Epithelial cell of proximal tubule (primary cell): ENCODE data around the gene TSPAN4. TPM values are rescaled to one million over a fixed set of nuclear protein-coding genes. Genes with fewer than 3 reads are reported as not detected.

Source experiments
- DNase-seq: peaks from one replicate; pipeline ENCODE4 v3.0.0-alpha.2; 2011; ENCODE audit warnings: low read depth
- H3K4me3 ChIP-seq: 2 replicates; pipeline ENCODE4 v1.5.1; 2011; ENCODE audit warnings: low read depth, mild to moderate bottlenecking, low read length
- total RNA-seq: library from RNA; depleted of rRNA; stranded (reverse); fragments of >200 nt; gene quantifications from 2 replicates; pipeline ENCODE4 v1.2.3, GENCODE V29; 2015
- TF ChIP-seq, protein P1 (sequence below): conservative IDR thresholded peaks from 2 replicates; pipeline ENCODE4 v1.5.1; 2012; ENCODE audit warnings: low read depth, mild to moderate bottlenecking, low read length

TSPAN4 gene
- total RNA-seq, 1 donor from 2014 or later: 118 TPM

DNA sequence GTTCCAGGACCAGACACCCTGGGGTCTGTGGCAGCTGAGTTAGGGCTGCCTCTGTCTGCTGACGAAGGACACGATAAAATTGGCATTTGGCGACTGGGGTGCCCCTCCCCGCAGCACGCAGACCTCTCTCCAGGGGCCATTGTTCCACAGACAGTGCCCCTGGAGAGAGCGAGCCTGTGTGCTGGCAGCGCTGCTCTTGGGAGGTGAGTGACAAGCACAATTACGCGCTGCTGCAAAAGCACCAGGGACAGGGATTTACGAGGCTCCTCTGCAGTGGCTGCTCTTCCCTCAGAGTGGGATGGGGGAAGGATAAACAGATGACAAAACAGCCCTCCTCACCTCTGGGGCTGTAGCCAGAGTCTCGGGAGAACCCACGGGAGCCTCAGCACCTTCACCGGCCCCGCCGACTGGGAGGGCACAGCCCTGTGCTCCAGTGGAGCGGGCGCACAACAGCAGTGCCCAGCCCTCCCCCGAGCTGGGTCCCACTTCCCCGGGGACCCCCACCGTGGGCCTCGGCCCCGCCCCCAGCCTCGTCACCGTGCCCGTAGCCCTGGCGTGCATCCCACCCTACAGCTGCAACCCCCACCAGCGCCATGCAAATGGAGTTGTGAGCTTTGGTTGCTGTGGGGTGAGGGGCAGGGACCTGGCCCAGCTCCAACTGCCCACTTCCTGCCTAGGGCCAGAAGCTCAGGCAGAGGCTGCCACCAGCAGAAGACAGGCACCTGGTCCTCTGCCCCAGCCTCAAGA is 48.3 kb downstream of the TSPAN4 start:
- TF ChIP-seq, protein P1, sequence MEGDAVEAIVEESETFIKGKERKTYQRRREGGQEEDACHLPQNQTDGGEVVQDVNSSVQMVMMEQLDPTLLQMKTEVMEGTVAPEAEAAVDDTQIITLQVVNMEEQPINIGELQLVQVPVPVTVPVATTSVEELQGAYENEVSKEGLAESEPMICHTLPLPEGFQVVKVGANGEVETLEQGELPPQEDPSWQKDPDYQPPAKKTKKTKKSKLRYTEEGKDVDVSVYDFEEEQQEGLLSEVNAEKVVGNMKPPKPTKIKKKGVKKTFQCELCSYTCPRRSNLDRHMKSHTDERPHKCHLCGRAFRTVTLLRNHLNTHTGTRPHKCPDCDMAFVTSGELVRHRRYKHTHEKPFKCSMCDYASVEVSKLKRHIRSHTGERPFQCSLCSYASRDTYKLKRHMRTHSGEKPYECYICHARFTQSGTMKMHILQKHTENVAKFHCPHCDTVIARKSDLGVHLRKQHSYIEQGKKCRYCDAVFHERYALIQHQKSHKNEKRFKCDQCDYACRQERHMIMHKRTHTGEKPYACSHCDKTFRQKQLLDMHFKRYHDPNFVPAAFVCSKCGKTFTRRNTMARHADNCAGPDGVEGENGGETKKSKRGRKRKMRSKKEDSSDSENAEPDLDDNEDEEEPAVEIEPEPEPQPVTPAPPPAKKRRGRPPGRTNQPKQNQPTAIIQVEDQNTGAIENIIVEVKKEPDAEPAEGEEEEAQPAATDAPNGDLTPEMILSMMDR: no peak
- no peak for DNase-seq
- no peak overlapping the region for H3K4me3 ChIP-seq

DNA sequence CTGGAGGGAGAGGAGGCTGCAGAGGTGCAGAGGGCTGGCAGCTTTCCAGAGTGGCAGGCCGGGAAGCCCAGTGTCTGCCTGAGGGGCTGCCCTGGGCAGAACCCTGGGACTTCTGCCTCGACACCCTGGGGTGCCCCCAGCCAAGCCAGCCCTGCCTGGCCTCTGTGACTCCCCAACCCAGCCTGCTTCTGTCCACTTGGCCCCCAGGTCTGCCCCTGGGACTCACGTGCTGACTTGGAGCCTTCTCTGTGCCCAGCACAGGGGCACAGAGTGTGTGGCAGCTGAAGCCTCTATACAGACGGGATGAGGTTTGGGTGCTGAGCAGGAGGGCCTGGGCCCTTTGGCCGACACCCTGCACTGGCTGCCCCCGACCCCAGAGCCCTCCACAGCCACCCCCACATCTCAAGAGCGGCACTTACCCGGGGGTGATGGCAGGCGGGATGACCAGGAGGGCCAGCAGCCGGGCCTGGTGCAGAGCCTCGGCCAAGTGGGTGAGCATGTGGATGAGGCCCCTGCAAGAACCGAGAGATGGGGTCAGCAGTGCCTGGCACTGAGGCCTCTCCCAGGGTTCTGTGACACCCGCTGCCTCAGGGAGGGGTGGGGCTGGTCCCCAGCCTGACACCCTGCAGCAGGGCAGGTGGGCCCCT is 50.5 kb downstream of the TSPAN4 start:
- no peak for DNase-seq
- TF ChIP-seq, protein P1: no peak
- no peak overlapping the region for H3K4me3 ChIP-seq

DNA sequence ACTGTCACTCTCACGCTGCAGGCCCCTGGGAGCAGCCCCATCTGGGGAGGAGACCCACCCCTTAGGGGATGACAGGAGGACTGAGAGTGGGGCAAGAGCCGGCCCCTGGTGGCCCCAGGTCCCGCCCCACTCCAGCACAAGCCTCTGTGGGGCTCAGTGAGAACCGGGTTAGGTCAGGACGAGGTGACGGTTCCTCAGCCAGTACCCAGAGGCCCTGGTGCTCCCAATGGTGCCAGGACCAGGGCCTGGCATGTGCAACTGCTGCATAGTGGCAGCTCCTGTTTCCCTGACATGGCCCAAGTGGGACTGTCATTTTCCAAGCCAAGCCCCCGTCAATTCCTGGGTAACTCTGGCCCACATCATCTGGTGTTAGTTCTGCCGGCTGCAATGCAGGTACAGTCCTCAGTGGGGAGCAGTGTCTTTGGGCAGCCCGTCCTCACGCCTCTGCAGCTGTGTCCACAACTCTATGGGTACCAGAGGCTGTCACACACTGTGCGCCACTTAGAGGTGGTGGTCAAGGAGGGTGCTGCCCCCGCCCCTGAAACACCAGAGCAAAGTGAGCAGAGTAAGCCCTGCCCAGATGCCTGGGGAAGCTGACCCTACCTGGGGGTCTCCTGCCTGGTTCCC is 52.0 kb downstream of the TSPAN4 start:
- no peak for DNase-seq
- no peak overlapping the region for H3K4me3 ChIP-seq
- TF ChIP-seq, protein P1: peak; percentile 18

DNA sequence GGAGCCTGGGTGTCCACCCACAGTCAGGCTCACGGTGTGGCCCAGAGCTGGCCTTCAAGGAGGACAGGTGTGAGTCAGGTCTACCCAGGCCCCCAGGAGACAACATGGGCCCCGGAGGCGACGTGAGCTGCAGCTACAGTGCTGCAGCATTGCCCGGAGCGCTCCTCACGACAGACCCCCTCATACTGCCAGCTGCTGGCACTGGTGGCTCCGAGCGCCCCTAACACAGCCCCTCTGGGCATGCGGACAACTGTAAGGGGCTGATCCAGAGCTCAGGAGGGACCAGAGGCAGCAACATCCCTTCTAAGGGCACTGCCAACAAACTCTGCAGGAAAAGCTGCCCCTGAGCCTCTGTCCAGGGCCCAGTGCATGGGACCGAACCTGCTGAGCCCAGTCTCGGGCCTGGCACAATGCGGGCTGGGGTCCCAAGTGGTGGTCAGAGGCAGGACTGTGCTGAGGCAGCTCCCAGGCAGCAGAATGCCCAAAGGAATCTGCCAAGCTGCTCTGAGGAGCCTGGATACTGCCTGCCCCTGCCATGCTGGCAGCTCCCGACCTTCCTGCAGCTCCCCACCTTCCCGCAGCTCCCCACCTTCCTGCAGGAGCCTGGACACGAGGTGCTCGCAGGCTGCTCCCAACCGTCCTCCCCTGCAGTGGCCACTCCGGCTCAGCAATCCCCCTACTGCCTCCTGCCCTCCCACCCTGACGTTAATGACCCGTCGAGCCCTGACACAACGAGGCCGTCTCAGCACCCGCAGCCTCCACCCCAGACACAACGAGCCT is 52.9 kb downstream of the TSPAN4 start:
- no peak overlapping the region for H3K4me3 ChIP-seq
- TF ChIP-seq, protein P1: no peak
- no peak for DNase-seq

DNA sequence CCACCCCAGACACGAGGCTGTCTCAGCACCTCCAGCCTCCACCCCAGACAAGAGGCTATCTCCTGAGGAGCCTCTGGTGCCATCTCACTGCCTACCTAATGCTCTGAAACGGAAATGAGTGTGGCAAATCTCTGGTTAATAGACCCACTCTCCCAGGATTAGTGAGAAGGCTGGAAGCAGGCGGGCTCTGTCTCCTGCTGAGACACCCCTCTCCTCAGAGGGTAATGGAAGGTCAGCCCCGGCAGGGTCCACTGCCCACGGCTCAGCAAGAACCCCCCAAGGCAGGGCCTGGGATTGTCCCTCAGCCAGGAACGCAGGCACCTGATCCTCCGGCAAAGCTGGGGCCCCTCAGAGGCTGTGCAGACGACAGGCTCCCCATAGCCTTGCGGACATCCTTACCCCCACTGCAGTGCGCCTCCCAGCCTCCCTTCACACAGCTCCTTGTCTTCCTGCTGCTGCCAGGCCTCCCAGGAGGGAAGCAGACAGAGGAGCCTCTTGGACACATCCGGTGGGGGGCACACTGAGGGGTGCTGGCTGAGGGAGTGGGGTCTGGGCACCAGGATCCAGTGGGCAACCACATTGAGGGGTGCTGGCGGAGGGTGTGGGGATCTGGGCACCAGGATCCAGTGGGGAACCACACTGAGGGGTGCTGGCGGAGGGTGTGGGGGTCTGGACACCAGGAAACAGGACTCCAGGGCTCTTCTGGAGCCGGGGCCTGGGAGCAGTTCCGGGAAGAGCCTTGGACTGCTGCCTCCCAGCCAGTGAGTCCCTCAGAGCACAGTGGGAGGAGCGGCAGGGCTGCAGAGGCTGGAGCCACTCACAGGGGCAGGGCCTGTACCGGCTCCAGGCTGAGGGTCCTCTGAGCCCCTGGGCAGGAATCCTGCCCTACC is 54.8 kb downstream of the TSPAN4 start:
- no peak for DNase-seq
- H3K4me3 ChIP-seq: no peak overlapping the region
- TF ChIP-seq, protein P1: no peak

DNA sequence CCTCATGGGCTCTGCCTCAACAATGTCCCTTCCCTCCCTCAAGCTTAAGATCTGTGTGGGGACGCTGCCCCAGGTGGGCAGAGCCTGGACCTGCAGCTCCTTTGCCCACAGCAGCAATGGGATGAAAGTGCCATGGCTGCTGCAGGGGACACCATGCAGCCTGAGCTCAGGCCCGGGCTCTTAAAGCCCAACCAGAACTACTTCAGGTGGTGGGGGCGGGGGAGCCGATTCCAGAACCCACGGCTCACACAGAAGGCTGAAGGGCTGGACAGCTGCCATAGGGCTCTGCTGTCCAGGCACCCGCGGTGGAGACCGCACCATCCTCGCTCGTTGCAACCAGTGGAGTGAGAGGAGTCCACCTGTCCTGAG is 55.5 kb downstream of the TSPAN4 start:
- TF ChIP-seq, protein P1: peak; percentile 50
- no peak for DNase-seq
- H3K4me3 ChIP-seq: no peak overlapping the region
